ENCODE data around the gene SUMF2.

DNA sequence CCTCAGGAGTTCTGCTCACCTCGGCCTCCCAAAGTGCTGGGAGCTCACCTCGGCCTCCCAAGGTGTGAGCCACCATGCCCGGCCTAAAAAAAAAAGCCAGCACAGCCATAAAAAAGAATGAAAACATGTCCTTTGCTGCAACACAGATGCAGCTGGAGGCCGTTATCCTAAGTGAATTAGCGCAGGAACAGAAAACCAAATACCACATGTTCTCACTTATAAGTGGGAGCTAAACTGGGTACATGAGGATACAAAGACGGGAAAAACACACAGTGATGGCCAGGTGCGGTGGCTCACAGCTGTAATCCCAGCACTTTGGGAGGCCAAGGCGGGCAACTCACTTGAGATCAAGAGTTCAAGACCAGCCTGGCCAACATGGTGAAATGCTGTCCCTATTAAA lies 33.7 kb upstream of the SUMF2 start:
- TF ChIP-seq, protein P1, sequence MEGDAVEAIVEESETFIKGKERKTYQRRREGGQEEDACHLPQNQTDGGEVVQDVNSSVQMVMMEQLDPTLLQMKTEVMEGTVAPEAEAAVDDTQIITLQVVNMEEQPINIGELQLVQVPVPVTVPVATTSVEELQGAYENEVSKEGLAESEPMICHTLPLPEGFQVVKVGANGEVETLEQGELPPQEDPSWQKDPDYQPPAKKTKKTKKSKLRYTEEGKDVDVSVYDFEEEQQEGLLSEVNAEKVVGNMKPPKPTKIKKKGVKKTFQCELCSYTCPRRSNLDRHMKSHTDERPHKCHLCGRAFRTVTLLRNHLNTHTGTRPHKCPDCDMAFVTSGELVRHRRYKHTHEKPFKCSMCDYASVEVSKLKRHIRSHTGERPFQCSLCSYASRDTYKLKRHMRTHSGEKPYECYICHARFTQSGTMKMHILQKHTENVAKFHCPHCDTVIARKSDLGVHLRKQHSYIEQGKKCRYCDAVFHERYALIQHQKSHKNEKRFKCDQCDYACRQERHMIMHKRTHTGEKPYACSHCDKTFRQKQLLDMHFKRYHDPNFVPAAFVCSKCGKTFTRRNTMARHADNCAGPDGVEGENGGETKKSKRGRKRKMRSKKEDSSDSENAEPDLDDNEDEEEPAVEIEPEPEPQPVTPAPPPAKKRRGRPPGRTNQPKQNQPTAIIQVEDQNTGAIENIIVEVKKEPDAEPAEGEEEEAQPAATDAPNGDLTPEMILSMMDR (IDR thresholded peaks at IDR 0.05), result no peak
- TF ChIP-seq POLR2A (IDR thresholded peaks at IDR 0.05) (no peak), POLR2AphosphoS5 (IDR thresholded peaks at IDR 0.05) (no peak), EP300 (IDR thresholded peaks at IDR 0.05) (no peak)
